ENCODE measurements around the gene PROCA1. TPM values are rescaled to one million over a fixed set of nuclear protein-coding genes. Genes with fewer than 3 reads are reported as not detected.

The PROCA1 gene
- total RNA-seq, 3 donors from 2014 or later = 1.3 to 2.0 (median 1.8) TPM

DNA sequence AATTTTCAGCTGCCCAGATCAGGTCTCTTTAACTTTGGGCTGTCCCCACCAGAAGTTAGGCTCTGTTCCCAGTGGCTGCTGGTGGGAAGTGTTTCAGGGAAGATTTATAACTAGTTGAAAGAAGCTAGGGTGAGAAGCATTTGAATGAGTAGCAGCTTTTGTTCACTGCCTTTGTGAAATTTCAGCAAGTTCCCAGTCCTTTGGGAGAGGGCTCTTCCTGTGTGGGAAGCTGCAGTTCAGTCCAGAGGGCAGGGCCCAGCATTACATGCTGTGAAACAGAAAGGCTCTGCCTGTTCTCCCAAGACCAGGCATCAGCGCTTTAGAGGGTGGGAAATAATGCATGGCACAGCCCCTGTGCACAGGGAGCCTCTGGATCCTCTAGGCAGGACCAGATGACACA, 17.8 kb downstream of the PROCA1 start:
- Histone ChIP-seq H3K9me3 (no peaks in the 10 kb centered on the region), H3K4me1 (ENCODE audit: low read depth) (peaks cover 16% of the 10 kb centered on the region), H3K4me3 (no peak overlapping the region), H3K36me3 (ENCODE audit: low read depth) (peaks cover 7% of the 10 kb centered on the region)
- intact Hi-C loops (cut with DNase I, micrococcal nuclease) = no loop called here
- TF ChIP-seq, protein P1, sequence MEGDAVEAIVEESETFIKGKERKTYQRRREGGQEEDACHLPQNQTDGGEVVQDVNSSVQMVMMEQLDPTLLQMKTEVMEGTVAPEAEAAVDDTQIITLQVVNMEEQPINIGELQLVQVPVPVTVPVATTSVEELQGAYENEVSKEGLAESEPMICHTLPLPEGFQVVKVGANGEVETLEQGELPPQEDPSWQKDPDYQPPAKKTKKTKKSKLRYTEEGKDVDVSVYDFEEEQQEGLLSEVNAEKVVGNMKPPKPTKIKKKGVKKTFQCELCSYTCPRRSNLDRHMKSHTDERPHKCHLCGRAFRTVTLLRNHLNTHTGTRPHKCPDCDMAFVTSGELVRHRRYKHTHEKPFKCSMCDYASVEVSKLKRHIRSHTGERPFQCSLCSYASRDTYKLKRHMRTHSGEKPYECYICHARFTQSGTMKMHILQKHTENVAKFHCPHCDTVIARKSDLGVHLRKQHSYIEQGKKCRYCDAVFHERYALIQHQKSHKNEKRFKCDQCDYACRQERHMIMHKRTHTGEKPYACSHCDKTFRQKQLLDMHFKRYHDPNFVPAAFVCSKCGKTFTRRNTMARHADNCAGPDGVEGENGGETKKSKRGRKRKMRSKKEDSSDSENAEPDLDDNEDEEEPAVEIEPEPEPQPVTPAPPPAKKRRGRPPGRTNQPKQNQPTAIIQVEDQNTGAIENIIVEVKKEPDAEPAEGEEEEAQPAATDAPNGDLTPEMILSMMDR (IDR thresholded peaks at IDR 0.05) = no peak
- no peak for ATAC-seq
- DNase-seq = peak in 2 of 3 donors; percentile 3 to 5

DNA sequence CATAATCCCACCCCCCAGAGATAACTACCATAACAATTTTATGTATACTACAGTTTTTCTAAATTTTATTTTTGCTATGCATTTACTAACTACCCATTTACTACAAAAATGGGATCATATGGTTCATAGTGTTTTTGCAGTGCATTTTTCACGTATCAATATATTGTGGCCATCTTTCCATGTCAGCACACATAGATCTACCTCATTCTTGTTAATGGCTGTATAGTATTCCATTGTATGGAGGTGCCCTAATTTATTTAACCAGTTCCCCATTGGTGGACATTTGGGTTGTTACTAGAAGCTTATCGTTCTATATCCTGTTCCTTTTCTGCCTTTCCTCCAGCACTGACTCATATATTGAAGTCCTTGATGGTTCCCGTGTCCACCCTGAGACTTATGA, 22.7 kb downstream of the PROCA1 start:
- Histone ChIP-seq H3K9me3 (no peaks in the 10 kb centered on the region), H3K36me3 (ENCODE audit: low read depth) (peaks cover 11% of the 10 kb centered on the region), H3K4me1 (ENCODE audit: low read depth) (no peaks in the 10 kb centered on the region), H3K4me3 (no peak overlapping the region)
- TF ChIP-seq, protein P1 (IDR thresholded peaks at IDR 0.05) = no peak
- intact Hi-C loops (cut with DNase I, micrococcal nuclease) = no loop called here
- no peak for ATAC-seq
- no peak for DNase-seq

DNA sequence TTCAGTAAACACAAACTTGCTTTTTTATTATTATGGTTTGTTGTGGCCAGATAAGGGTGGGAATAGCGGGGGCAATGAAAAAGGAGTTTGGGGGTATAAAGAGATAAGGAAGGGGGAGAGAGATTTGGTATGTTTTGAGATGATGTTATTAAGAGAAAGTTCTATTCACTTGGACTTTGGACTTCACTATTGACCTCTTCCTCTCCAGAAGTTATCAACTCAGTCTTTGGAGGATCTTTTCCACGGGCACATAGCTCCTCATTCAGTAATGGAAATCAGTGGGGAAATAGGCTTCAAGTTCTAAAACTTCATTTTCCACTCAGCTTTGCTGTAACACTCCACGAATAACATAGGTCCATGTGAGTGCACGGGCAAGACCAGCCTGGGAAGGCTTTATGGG, 23.2 kb downstream of the PROCA1 start:
- H3K36me3 ChIP-seq (ENCODE audit: low read depth) = peaks cover 14% of the 10 kb centered on the region
- intact Hi-C loops (cut with DNase I, micrococcal nuclease) = no loop called here
- ATAC-seq (no peak), DNase-seq (no peak)
- no peak overlapping the region for H3K4me3 ChIP-seq
- TF ChIP-seq, protein P1 (IDR thresholded peaks at IDR 0.05) = no peak
- no peaks in the 10 kb centered on the region for H3K4me1 ChIP-seq (ENCODE audit: low read depth)
- H3K9me3 ChIP-seq = no peaks in the 10 kb centered on the region

DNA sequence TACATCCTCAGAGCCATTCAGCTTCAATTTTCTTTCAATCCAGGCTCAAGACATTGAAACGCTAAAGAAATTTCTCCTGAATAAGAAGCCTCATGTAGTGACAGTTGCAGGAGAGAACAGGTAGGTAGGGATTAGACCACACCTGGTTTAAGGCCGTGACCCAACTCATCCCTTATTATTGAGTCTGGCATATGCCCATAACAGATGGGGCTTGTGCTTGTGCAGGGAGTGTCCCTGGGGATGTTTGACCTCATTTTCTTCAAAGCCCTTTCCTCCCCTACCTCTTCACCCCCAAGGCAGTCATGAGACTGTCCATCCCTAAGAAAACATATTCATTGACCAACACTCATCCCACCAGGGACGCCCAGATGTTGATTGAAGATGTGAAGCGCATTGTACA, 25.4 kb downstream of the PROCA1 start:
- intact Hi-C loops (cut with DNase I, micrococcal nuclease) = no loop called here
- TF ChIP-seq, protein P1 (IDR thresholded peaks at IDR 0.05) = no peak
- Histone ChIP-seq H3K9me3 (no peaks in the 10 kb centered on the region), H3K4me1 (ENCODE audit: low read depth) (no peaks in the 10 kb centered on the region), H3K4me3 (no peak overlapping the region), H3K36me3 (ENCODE audit: low read depth) (peaks cover 21% of the 10 kb centered on the region)
- no peak for ATAC-seq
- DNase-seq = no peak

DNA sequence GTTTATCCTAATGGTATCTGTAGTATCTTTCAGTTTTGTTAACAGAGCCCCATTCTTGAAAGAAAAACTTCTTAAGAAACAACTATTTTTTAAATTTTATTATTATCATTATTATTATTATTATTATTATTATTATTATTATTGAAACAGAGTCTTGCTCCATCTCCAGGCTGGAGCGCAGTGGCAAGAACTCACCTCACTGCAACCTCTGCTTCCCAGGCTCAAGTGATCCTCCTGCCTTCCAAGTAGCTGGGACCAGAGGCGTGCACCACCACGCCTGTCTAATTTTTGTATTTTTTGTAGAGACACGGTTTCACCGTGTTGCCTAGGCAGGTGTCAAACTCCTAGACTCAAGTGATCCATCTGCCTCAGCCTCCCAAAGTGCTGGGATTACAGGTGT, 26.3 kb downstream of the PROCA1 start:
- Histone ChIP-seq H3K9me3 (no peaks in the 10 kb centered on the region), H3K36me3 (ENCODE audit: low read depth) (peaks cover 21% of the 10 kb centered on the region), H3K4me3 (no peak overlapping the region), H3K4me1 (ENCODE audit: low read depth) (no peaks in the 10 kb centered on the region)
- no peak for ATAC-seq
- TF ChIP-seq, protein P1 (IDR thresholded peaks at IDR 0.05) = no peak
- no peak for DNase-seq
- intact Hi-C loops (cut with DNase I, micrococcal nuclease) = no loop called here

DNA sequence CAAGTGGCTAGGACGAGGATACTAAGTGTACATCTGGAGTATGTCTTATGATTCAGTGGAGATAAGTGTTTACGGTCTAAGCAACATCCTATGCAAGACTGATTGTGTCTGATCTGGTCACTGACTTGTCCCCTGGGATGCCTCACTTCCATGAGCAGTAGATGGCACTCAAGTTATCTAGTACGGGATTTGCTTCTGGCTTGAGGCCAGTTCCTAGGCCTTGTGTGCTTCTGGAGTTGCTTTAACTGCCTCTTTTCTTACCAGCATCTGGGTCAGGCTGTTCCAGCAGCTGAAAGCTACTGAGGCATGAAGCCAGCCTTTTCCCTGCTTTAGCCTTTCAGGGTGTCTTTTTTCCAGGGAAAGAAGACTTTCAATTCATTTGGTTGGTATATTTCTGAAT, 26.7 kb downstream of the PROCA1 start:
- ATAC-seq (peak; percentile 77), DNase-seq (peak in 1 of 3 donors; percentile 69)
- H3K9me3 ChIP-seq = no peaks in the 10 kb centered on the region
- peaks cover 21% of the 10 kb centered on the region for H3K36me3 ChIP-seq (ENCODE audit: low read depth)
- TF ChIP-seq, protein P1 (IDR thresholded peaks at IDR 0.05) = no peak
- no peak overlapping the region for H3K4me3 ChIP-seq
- intact Hi-C loops (cut with DNase I, micrococcal nuclease) = no loop called here
- H3K4me1 ChIP-seq (ENCODE audit: low read depth) = no peaks in the 10 kb centered on the region

All from mucosa of descending colon (tissue), 3 donors.